Measurements from ENCODE around the gene PNPO. TPM values are rescaled to one million over a fixed set of nuclear protein-coding genes. Genes with fewer than 3 reads are reported as not detected.

The PNPO gene
- total and polyA plus RNA-seq, 2 of the 8 experiments (the other 6 are each of a cell fraction or from before 2014, with no cell fraction given) = 7.0 to 8.1 TPM

GRCh38 chr17:47945080-47945479 is 3.7 kb downstream of the PNPO start:
- H3K56ac ChIP-seq (replicated peaks; ENCODE audit: insufficient read length, low read depth, low read length) = no peak overlapping the region
- no peak overlapping the region for H4K91ac ChIP-seq (replicated peaks; ENCODE audit: insufficient read length, low read length)
- CTCF ChIA-PET (ENCODE audit: partially characterized antibody) = interaction anchor here (0.9 to 28.0 kb wide), 9 partner anchors 8 to 99 kb away, joined by 3 to 1010 read pairs (median 35); partner anchors contain the start of genes CDK5RAP3, PRR15L, SCRN2 and SP2
- peaks cover 0 to 14% (median 6%) of the 10 kb centered on the region in 4 experiments; a peak in 5 of 7 replicates for H3K27me3 ChIP-seq (replicated peaks in 1 of 4; ENCODE audit: control insufficient read depth in 3 of 4, extremely low read depth in 1 of 4, insufficient read depth in 3 of 4, low read length in 3 of 4)
- H3K79me1 ChIP-seq (ENCODE audit: low read depth, low read length) = no peaks in the 10 kb centered on the region
- H4K8ac ChIP-seq (ENCODE audit: extremely low read depth, insufficient read depth, low read length) = no peak overlapping the region
- H3K4me1 ChIP-seq (replicated peaks in 1 of 4; ENCODE audit: control insufficient read depth in 3 of 4, insufficient read depth in 4 of 4, low read length in 3 of 4) = peaks cover 0 to 8% (median 4%) of the 10 kb centered on the region in 4 experiments; a peak in 4 of 7 replicates
- no peaks in the 10 kb centered on the region; a peak in 1 of 8 replicates for H3K36me3 ChIP-seq (ENCODE audit: control insufficient read depth in 2 of 4, insufficient read depth in 4 of 4, low read length in 3 of 4)
- H2BK15ac ChIP-seq (ENCODE audit: low read length) = no peak overlapping the region
- H3K4me2 ChIP-seq (ENCODE audit: insufficient read depth in 1 of 2, low read depth in 2 of 2, low read length in 2 of 2) = no peak overlapping the region
- no peaks in the 10 kb centered on the region for H3K79me2 ChIP-seq (ENCODE audit: control insufficient read depth in 1 of 2, insufficient read depth in 2 of 2, low read length in 2 of 2)
- H3K4me3 ChIP-seq (ENCODE audit: extremely low read depth in 1 of 4, insufficient read depth in 2 of 4, low read depth in 3 of 4, low read length in 4 of 4) = no peak overlapping the region
- no peak overlapping the region for H3K4ac ChIP-seq (replicated peaks; ENCODE audit: insufficient read length, low read depth, low read length)
- H4K5ac ChIP-seq (ENCODE audit: insufficient read length, low read depth, low read length) = no peak overlapping the region
- no peak overlapping the region for H2BK5ac ChIP-seq (ENCODE audit: low read depth, low read length)
- no peak overlapping the region for H2AFZ ChIP-seq (ENCODE audit: low read length)
- DNase-seq (ENCODE audit: low read depth in 1 of 2, low spot score in 2 of 2) (no peak), FAIRE-seq (no peak)
- H3K27ac ChIP-seq (ENCODE audit: low read depth, low read length) = no peak overlapping the region
- POLR2A ChIA-PET (ENCODE audit: partially characterized antibody) = interaction anchor here (0.8 to 2.2 kb wide), 4 partner anchors 9 to 110 kb away, joined by 3 to 7 read pairs (median 4); partner anchors contain the start of genes CDK5RAP3 and PRR15L
- H3K9ac ChIP-seq (replicated peaks in 1 of 4; ENCODE audit: extremely low read depth in 1 of 4, low read depth in 3 of 4, low read length in 3 of 4) = no peak overlapping the region
- no peak overlapping the region for H3K18ac ChIP-seq (ENCODE audit: extremely low read depth, low read length)
- no peak overlapping the region for H2BK20ac ChIP-seq (ENCODE audit: low read length)
- H2BK12ac ChIP-seq (ENCODE audit: low read depth, low read length) = no peak overlapping the region
- no peak overlapping the region for H2AK5ac ChIP-seq (ENCODE audit: low read depth, low read length)
- no peak overlapping the region for H2BK120ac ChIP-seq (replicated peaks; ENCODE audit: low read depth, low read length)
- H3K23me2 ChIP-seq (ENCODE audit: low read depth, low read length) = no peaks in the 10 kb centered on the region; the same call in 1 of the 2 replicates
- WGBS, 2 experiments (ENCODE audit: extremely low coverage in 1 of 2, insufficient coverage in 1 of 2, insufficient read length in 1 of 2, insufficient replicate concordance in 2 of 2, low coverage in 1 of 2, low lambda C conversion rate in 2 of 2, missing lambda C conversion rate in 1 of 2) = 90% methylated on average over 8 of the region's 8 CpGs; no CpG with 5 or more reads in 1 of the 2 experiments
- H3K14ac ChIP-seq (ENCODE audit: insufficient read length) = no peak overlapping the region
- no peak overlapping the region for H3K23ac ChIP-seq (ENCODE audit: insufficient read length)
- no peaks in the 10 kb centered on the region for H4K20me1 ChIP-seq (replicated peaks in 1 of 2; ENCODE audit: control insufficient read depth in 1 of 2, insufficient read depth in 2 of 2, low read length in 2 of 2)
- no peaks in the 10 kb centered on the region for H3K9me3 ChIP-seq (ENCODE audit: insufficient read depth in 2 of 2, low read depth in 1 of 2, low read length in 1 of 2)
- TF ChIP-seq TAF1 (IDR thresholded peaks at IDR 0.05; ENCODE audit: low read depth, low read length) = no peak
- TF ChIP-seq BACH1 (IDR thresholded peaks at IDR 0.05; ENCODE audit: low read length) = no peak
- no peak for TF ChIP-seq ASH2L (IDR thresholded peaks at IDR 0.05; ENCODE audit: low read length)
- TF ChIP-seq RBBP5 (IDR thresholded peaks at IDR 0.05; ENCODE audit: borderline replicate concordance, low read depth, low read length) = no peak
- no peak for TF ChIP-seq EP300 (IDR thresholded peaks at IDR 0.05; ENCODE audit: borderline replicate concordance in 1 of 2, low read depth in 2 of 2, low read length in 2 of 2)
- TF ChIP-seq SUZ12 (IDR thresholded peaks at IDR 0.05; ENCODE audit: low read length) = no peak
- no peak for TF ChIP-seq TCF12 (IDR thresholded peaks at IDR 0.05; ENCODE audit: low read depth, low read length)
- TF ChIP-seq RFX5 (IDR thresholded peaks at IDR 0.05; ENCODE audit: borderline replicate concordance, low read depth, low read length) = no peak
- no peak for TF ChIP-seq TBP (IDR thresholded peaks at IDR 0.05; ENCODE audit: low read depth, low read length)
- no peak for TF ChIP-seq RAD21 (IDR thresholded peaks at IDR 0.05 in 1 of 2, conservative IDR thresholded peaks at IDR 0.05 in 1 of 2; ENCODE audit: low read depth in 2 of 2, low read length in 2 of 2)
- no peak for TF ChIP-seq POU5F1 (IDR thresholded peaks at IDR 0.05; ENCODE audit: low read depth, low read length)
- TF ChIP-seq GTF2F1 (IDR thresholded peaks at IDR 0.05; ENCODE audit: borderline replicate concordance, low read depth, low read length) = no peak
- TF ChIP-seq RXRA (IDR thresholded peaks at IDR 0.05; ENCODE audit: insufficient read depth, low read depth, low read length) = no peak

Data from H1 (cell line).